H1 (cell line): ENCODE data around the gene FN3KRP. TPM values are rescaled to one million over a fixed set of nuclear protein-coding genes. Genes with fewer than 3 reads are reported as not detected.

Experiments used
- CTCF ChIA-PET: fragments of 300-600 bp; sonication (Branson Sonifier 250); formaldehyde crosslinking; loops from one replicate; lab custom pipeline; 2021; ENCODE audit not compliant: partially characterized antibody; lab: Charles Lee
- POLR2A ChIA-PET: fragments of 300-600 bp; sonication (Branson Sonifier 250); formaldehyde crosslinking; loops from one replicate; lab custom pipeline; 2021; ENCODE audit warnings: inconsistent platforms; ENCODE audit not compliant: partially characterized antibody; lab: Charles Lee
- DNase-seq, 2 experiments: peaks; one replicate each; pipeline versions ENCODE4 v3.0.0 to v3.0.0-alpha.2; 2010 to 2022; ENCODE audit warnings: low spot score in 2 of 2, low read depth in 1 of 2, mixed read lengths in 1 of 2
- FAIRE-seq: peaks from 2 replicates; lab custom pipeline; 2011; peaks lifted over from hg19 to GRCh38; lab: Jason Lieb, UNC
- H2AFZ ChIP-seq: 2 replicates; pipeline ENCODE4 v1.8.1; 2012; ENCODE audit warnings: low read length, inconsistent platforms
- H2AK5ac ChIP-seq: 2 replicates; pipeline ENCODE4 v1.6.1; 2013; ENCODE audit warnings: low read depth, low read length
- H2BK120ac ChIP-seq: replicated peaks from 2 replicates; pipeline ENCODE3; 2013; ENCODE audit warnings: low read depth, low read length, inconsistent platforms
- H2BK12ac ChIP-seq: 2 replicates; pipeline ENCODE4 v1.6.1; 2013; ENCODE audit warnings: low read depth, low read length
- H2BK15ac ChIP-seq: 2 replicates; pipeline ENCODE4 v1.6.1; 2013; ENCODE audit warnings: low read length
- H2BK20ac ChIP-seq: 2 replicates; pipeline ENCODE4 v1.6.1; 2013; ENCODE audit warnings: low read length
- H2BK5ac ChIP-seq: 2 replicates; pipeline ENCODE4 v1.6.1; 2013; ENCODE audit warnings: low read depth, low read length
- H3K14ac ChIP-seq: 2 replicates; pipeline ENCODE4 v1.6.1; 2013; ENCODE audit warnings: inconsistent platforms; ENCODE audit not compliant: insufficient read length
- H3K18ac ChIP-seq: 2 replicates; pipeline ENCODE4 v1.6.1; 2013; ENCODE audit warnings: low read length; ENCODE audit errors: extremely low read depth
- H3K23ac ChIP-seq: 2 replicates; pipeline ENCODE4 v1.6.1; 2013; ENCODE audit warnings: inconsistent platforms; ENCODE audit not compliant: insufficient read length
- H3K23me2 ChIP-seq: 2 replicates; pipeline ENCODE4 v1.6.1; 2013; ENCODE audit warnings: low read depth, low read length
- H3K27ac ChIP-seq: 2 replicates; pipeline ENCODE4 v1.6.1; 2011; ENCODE audit warnings: low read depth, low read length, inconsistent platforms
- H3K27me3 ChIP-seq, 4 experiments: replicated peaks in 1 of 4; 1 replicate in 1 of 4; 2 replicates in 3 of 4; pipeline versions ENCODE4 v1.6.1 to v1.8.1; 2011 to 2013; ENCODE audit warnings: low read length in 3 of 4, mild to moderate bottlenecking in 3 of 4, inconsistent platforms in 2 of 4, mixed read lengths in 2 of 4, moderate library complexity in 1 of 4; ENCODE audit not compliant: control insufficient read depth in 3 of 4, insufficient read depth in 3 of 4; ENCODE audit errors: extremely low read depth in 1 of 4
- H3K36me3 ChIP-seq, 4 experiments: 2 replicates each; pipeline versions ENCODE4 v1.6.1 to v1.8.1; 2011 to 2013; ENCODE audit warnings: mild to moderate bottlenecking in 4 of 4, low read length in 3 of 4, moderate library complexity in 2 of 4, control low read depth in 1 of 4, inconsistent platforms in 1 of 4; ENCODE audit not compliant: insufficient read depth in 4 of 4, control insufficient read depth in 2 of 4
- H3K4ac ChIP-seq: replicated peaks from 2 replicates; pipeline ENCODE3; 2013; ENCODE audit warnings: low read length, low read depth, mixed read lengths, inconsistent platforms; ENCODE audit not compliant: insufficient read length
- H3K4me1 ChIP-seq, 4 experiments: replicated peaks in 1 of 4; 1 replicate in 1 of 4; 2 replicates in 3 of 4; pipeline versions ENCODE4 v1.6.1 to v1.8.1; 2011 to 2013; ENCODE audit warnings: low read length in 3 of 4, inconsistent platforms in 2 of 4, mixed read lengths in 1 of 4; ENCODE audit not compliant: insufficient read depth in 4 of 4, control insufficient read depth in 3 of 4
- H3K4me2 ChIP-seq, 2 experiments: 2 replicates each; pipeline versions ENCODE4 v1.6.1 to v1.8.1; 2011 to 2013; ENCODE audit warnings: low read depth in 2 of 2, low read length in 2 of 2, control low read depth in 1 of 2, inconsistent platforms in 1 of 2, mild to moderate bottlenecking in 1 of 2; ENCODE audit not compliant: insufficient read depth in 1 of 2
- H3K4me3 ChIP-seq, 4 experiments: fragments of 200-600, 300-600 bp in 1 of 4; sonication (generic), shearing (Covaris generic), sonication (Bioruptor Twin) in 1 of 4; 2 replicates each; pipeline versions ENCODE4 v1.5.1 to v1.8.1; 2011 to 2016; ENCODE audit warnings: low read length in 4 of 4, low read depth in 3 of 4, control low read depth in 2 of 4, inconsistent platforms in 2 of 4, mild to moderate bottlenecking in 2 of 4, mixed read lengths in 1 of 4, moderate library complexity in 1 of 4; ENCODE audit not compliant: insufficient read depth in 2 of 4; ENCODE audit errors: extremely low read depth in 1 of 4
- H3K56ac ChIP-seq: replicated peaks from 2 replicates; pipeline ENCODE3; 2013; ENCODE audit warnings: low read depth, mild to moderate bottlenecking, mixed read lengths, low read length, inconsistent platforms; ENCODE audit not compliant: insufficient read length
- H3K79me1 ChIP-seq: 2 replicates; pipeline ENCODE4 v1.6.1; 2013; ENCODE audit warnings: low read depth, low read length, control low read depth
- H3K79me2 ChIP-seq, 2 experiments: 2 replicates each; pipeline versions ENCODE4 v1.6.1 to v1.8.1; 2012 to 2013; ENCODE audit warnings: low read length in 2 of 2, mild to moderate bottlenecking in 2 of 2, inconsistent platforms in 1 of 2; ENCODE audit not compliant: insufficient read depth in 2 of 2, control insufficient read depth in 1 of 2
- H3K9ac ChIP-seq, 4 experiments: replicated peaks in 1 of 4; 1 replicate in 1 of 4; 2 replicates in 3 of 4; pipeline versions ENCODE4 v1.6.1 to v1.8.1; 2011 to 2013; ENCODE audit warnings: low read depth in 3 of 4, low read length in 3 of 4, control low read depth in 2 of 4, mild to moderate bottlenecking in 2 of 4, moderate library complexity in 2 of 4, inconsistent platforms in 1 of 4; ENCODE audit errors: extremely low read depth in 1 of 4
- H3K9me3 ChIP-seq, 2 experiments: 2 replicates each; pipeline versions ENCODE4 v1.6.1 to v1.8.1; 2012 to 2013; ENCODE audit warnings: mild to moderate bottlenecking in 2 of 2, moderate library complexity in 2 of 2, control low read depth in 1 of 2, inconsistent platforms in 1 of 2, low read depth in 1 of 2, low read length in 1 of 2, mixed read lengths in 1 of 2; ENCODE audit not compliant: insufficient read depth in 2 of 2
- H4K20me1 ChIP-seq, 2 experiments: replicated peaks in 1 of 2; 2 replicates each; pipeline versions ENCODE3 to v1.8.1; 2011 to 2013; ENCODE audit warnings: inconsistent platforms in 2 of 2, low read length in 2 of 2, mild to moderate bottlenecking in 1 of 2; ENCODE audit not compliant: insufficient read depth in 2 of 2, control insufficient read depth in 1 of 2
- H4K5ac ChIP-seq: 2 replicates; pipeline ENCODE4 v1.6.1; 2013; ENCODE audit warnings: low read length, low read depth, mixed read lengths, inconsistent platforms; ENCODE audit not compliant: insufficient read length
- H4K8ac ChIP-seq: 2 replicates; pipeline ENCODE4 v1.8.0; 2013; ENCODE audit warnings: mild to moderate bottlenecking, moderate library complexity, low read length, inconsistent platforms; ENCODE audit not compliant: insufficient read depth; ENCODE audit errors: extremely low read depth
- H4K91ac ChIP-seq: replicated peaks from 2 replicates; pipeline ENCODE3; 2013; ENCODE audit warnings: low read length, mixed read lengths, inconsistent platforms; ENCODE audit not compliant: insufficient read length
- BCL11A ChIP-seq, 2 experiments: IDR thresholded peaks; one replicate each; pipeline ENCODE4 v1.6.1; 2011; ENCODE audit warnings: low read depth in 2 of 2, low read length in 2 of 2, mild to moderate bottlenecking in 2 of 2
- BRCA1 ChIP-seq: IDR thresholded peaks from 2 replicates; pipeline ENCODE4 v1.6.1; 2012; ENCODE audit warnings: low read depth, low read length, improper control_type of control experiment
- JUND ChIP-seq: IDR thresholded peaks from 2 replicates; pipeline ENCODE4 v1.6.1; 2011; ENCODE audit warnings: mild to moderate bottlenecking, improper control_type of control experiment, low read length
- KDM1A ChIP-seq: fragments of 200-600, 300-600 bp; sonication (generic); IDR thresholded peaks from 2 replicates; pipeline ENCODE4 v1.7.1; 2016; ENCODE audit warnings: mild to moderate bottlenecking, low read length, borderline replicate concordance
- RFX5 ChIP-seq: IDR thresholded peaks from 2 replicates; pipeline ENCODE4 v1.6.1; 2011; ENCODE audit warnings: low read depth, low read length, improper control_type of control experiment, borderline replicate concordance
- RXRA ChIP-seq: IDR thresholded peaks from 2 replicates; pipeline ENCODE4 v1.6.1; 2011; ENCODE audit warnings: low read depth, mild to moderate bottlenecking, low read length, moderate library complexity; ENCODE audit not compliant: insufficient read depth
- SUZ12 ChIP-seq: fragments of 200-600 bp; sonication (generic); IDR thresholded peaks from 2 replicates; pipeline ENCODE4 v1.6.1; 2012; ENCODE audit warnings: mild to moderate bottlenecking, inconsistent platforms, low read length, moderate library complexity, mixed read lengths
- TCF12 ChIP-seq: IDR thresholded peaks from 2 replicates; pipeline ENCODE4 v1.6.1; 2011; ENCODE audit warnings: low read depth, mild to moderate bottlenecking, low read length
- WGBS, 2 experiments: shearing (Covaris generic) in 1 of 2; methylation state at CpG; one replicate each; pipeline versions ENCODE4 v1.1.6 to v1.1.7; 2013 to 2015; ENCODE audit warnings: low lambda C conversion rate in 2 of 2, mixed read lengths in 2 of 2, inconsistent platforms in 1 of 2, low coverage in 1 of 2, missing lambda C conversion rate in 1 of 2; ENCODE audit not compliant: insufficient replicate concordance in 2 of 2, insufficient coverage in 1 of 2, insufficient read length in 1 of 2; ENCODE audit errors: extremely low coverage in 1 of 2, missing lambda C conversion rate in 1 of 2; 5-methylcytosine and 5-hydroxymethylcytosine counted together
- polyA plus RNA-seq, 7 experiments: library from polyadenylated mRNA; depleted of rRNA in 3 of 7; stranded (reverse) in 5 of 7; unstranded in 2 of 7; fragments of >200 nt in 5 of 7; fragments of 200-250 nt in 2 of 7; gene quantifications; 1 replicate in 5 of 7; 2 replicates in 1 of 7; 4 replicates in 1 of 7; pipeline versions ENCODE4 v1.2.1 to v1.2.3, GENCODE V29; 2011 to 2013; ENCODE audit warnings: missing spikeins in 2 of 7, mixed read lengths in 2 of 7
- total RNA-seq: library from RNA; stranded (reverse); fragmentation: NEBNext Ultra II Directional; extraction: Animal tissue kit (Norgen Biotek cat#: 25700); gene quantifications from 2 replicates; pipeline ENCODE4 v1.2.1, GENCODE V29; 2021

The FN3KRP gene
- total and polyA plus RNA-seq, 2 of the 8 experiments (the other 6 are each of a cell fraction or from before 2014, with no cell fraction given): 18.1 to 21.4 TPM

- CTCF ChIA-PET: no interaction called here
- H2BK120ac ChIP-seq: no peak overlapping the region
- H3K36me3 ChIP-seq: peaks cover 0 to 4% (median under 1%) of the 10 kb centered on the region in 4 experiments; a peak in 3 of 8 replicates
- no peak overlapping the region for H3K27ac ChIP-seq
- H2BK15ac ChIP-seq: no peak overlapping the region
- peaks cover 8 to 9% of the 10 kb centered on the region in 2 experiments; a peak in 3 of 4 replicates for H3K9me3 ChIP-seq
- no peak overlapping the region for H3K9ac ChIP-seq
- H3K14ac ChIP-seq: no peak overlapping the region
- H2AK5ac ChIP-seq: no peak overlapping the region
- DNase-seq: no peak
- H3K27me3 ChIP-seq: peaks cover 0 to 6% (median 3%) of the 10 kb centered on the region in 4 experiments; a peak in 4 of 7 replicates
- H3K56ac ChIP-seq: no peak overlapping the region
- WGBS, 2 experiments: 95% methylated on average over 14 of the region's 16 CpGs; no CpG with 5 or more reads in 1 of the 2 experiments
- peaks cover 0 to 1% of the 10 kb centered on the region in 2 experiments for H4K20me1 ChIP-seq
- H2BK5ac ChIP-seq: no peak overlapping the region
- peaks cover 2% of the 10 kb centered on the region for H3K79me1 ChIP-seq
- H3K23ac ChIP-seq: no peak overlapping the region
- no peak overlapping the region for H3K18ac ChIP-seq
- POLR2A ChIA-PET: interaction anchor here (1.2 to 3.5 kb wide), 2 partner anchors 11 to 13 kb away, joined by 5 to 10 read pairs; partner anchors contain the start of gene FN3K
- no peak overlapping the region for H4K91ac ChIP-seq
- H3K4me2 ChIP-seq: no peak overlapping the region
- peaks cover 0 to 8% (median 2%) of the 10 kb centered on the region in 4 experiments; a peak in 4 of 7 replicates for H3K4me1 ChIP-seq
- no peak for FAIRE-seq
- peaks cover 7% of the 10 kb centered on the region for H3K23me2 ChIP-seq
- H4K5ac ChIP-seq: no peak overlapping the region
- H3K4me3 ChIP-seq: no peak overlapping the region
- H3K4ac ChIP-seq: no peak overlapping the region
- H2AFZ ChIP-seq: no peak overlapping the region
- no peak for TF ChIP-seq JUND
- TF ChIP-seq RXRA: no peak
- TF ChIP-seq TCF12: no peak
- TF ChIP-seq KDM1A: no peak
- no peak for TF ChIP-seq RFX5
- no peak for TF ChIP-seq BRCA1
- TF ChIP-seq SUZ12: no peak
- TF ChIP-seq BCL11A (IDR thresholded peaks at IDR 0.05; ENCODE audit: low read depth in 2 of 2, low read length in 2 of 2): no peak
- no peak overlapping the region for H2BK12ac ChIP-seq
- no peak overlapping the region for H2BK20ac ChIP-seq
- H3K79me2 ChIP-seq: peaks cover 0 to 10% of the 10 kb centered on the region in 2 experiments; a peak in 2 of 4 replicates
- no peak overlapping the region for H4K8ac ChIP-seq
Measured at GRCh38 chr17:82748756-82749155, 32.2 kb downstream of the FN3KRP start.
